HG03045 (cell line): ENCODE data around the gene PI4K2A.

Source experiments
- ATAC-seq: cut with Tn5 transposase; IDR thresholded peaks from one replicate; pipeline ENCODE4 v1.9.1; 2021; ENCODE audit warnings: mild to moderate bottlenecking, moderate library complexity; ENCODE audit not compliant: unreplicated experiment

PI4K2A gene

GRCh38 chr10:97640174-97640867 lies at the start of gene PI4K2A:
PI4K2A (plus strand) TSS chr10:97640671; CDS start chr10:97640743, 72 bp downstream.
- ATAC-seq: peak; percentile 99

- no peak for ATAC-seq
Measured at GRCh38 chr10:97590748-97591495, 49.5 kb upstream of the PI4K2A start.

- no peak for ATAC-seq
Measured at GRCh38 chr10:97593421-97593820, 47.0 kb upstream of the PI4K2A start.

GRCh38 chr10:97596101-97597082 lies 44.1 kb upstream of the PI4K2A start:
- ATAC-seq: no peak

GRCh38 chr10:97597778-97598177 lies 42.7 kb upstream of the PI4K2A start:
- ATAC-seq: no peak

- ATAC-seq: no peak
Measured at GRCh38 chr10:97598407-97599271, 41.8 kb upstream of the PI4K2A start.

- no peak for ATAC-seq
Measured at GRCh38 chr10:97599272-97599619, 41.2 kb upstream of the PI4K2A start.

GRCh38 chr10:97600616-97601015 lies 39.9 kb upstream of the PI4K2A start:
- no peak for ATAC-seq

- ATAC-seq: no peak
Measured at GRCh38 chr10:97601268-97602215, 38.9 kb upstream of the PI4K2A start.

GRCh38 chr10:97607095-97607636 lies 33.3 kb upstream of the PI4K2A start:
- ATAC-seq: no peak

GRCh38 chr10:97608991-97609561 lies 31.4 kb upstream of the PI4K2A start:
- no peak for ATAC-seq

GRCh38 chr10:97611473-97611872 lies 29.0 kb upstream of the PI4K2A start:
- ATAC-seq: no peak

- no peak for ATAC-seq
Measured at GRCh38 chr10:97612386-97612785, 28.1 kb upstream of the PI4K2A start.

- no peak for ATAC-seq
Measured at GRCh38 chr10:97618285-97618684, 22.2 kb upstream of the PI4K2A start.

GRCh38 chr10:97618733-97619132 lies 21.7 kb upstream of the PI4K2A start:
- ATAC-seq: no peak

GRCh38 chr10:97623277-97623676 lies 17.2 kb upstream of the PI4K2A start:
- no peak for ATAC-seq

GRCh38 chr10:97627731-97628130 lies 12.7 kb upstream of the PI4K2A start:
- ATAC-seq: no peak

GRCh38 chr10:97628228-97628627 lies 12.2 kb upstream of the PI4K2A start:
- no peak for ATAC-seq

GRCh38 chr10:97629289-97629688 lies 11.2 kb upstream of the PI4K2A start:
- ATAC-seq: no peak
